Neural cell (in vitro differentiated cells): ENCODE measurements around the gene ADCY1. TPM values are rescaled to one million over a fixed set of nuclear protein-coding genes. Genes with fewer than 3 reads are reported as not detected.

Experiments
- H2AFZ ChIP-seq: fragments of 200-600, 300-800 bp; sonication (generic), shearing (Covaris generic); 2 replicates; pipeline ENCODE4 v1.6.0; 2014; ENCODE audit warnings: low read depth, mild to moderate bottlenecking, antibody characterized with exemption, low read length, moderate library complexity
- H3F3A ChIP-seq: fragments of 200-600 bp; shearing (Covaris generic); 2 replicates; pipeline ENCODE4 v1.6.1; 2016; ENCODE audit warnings: mild to moderate bottlenecking, moderate library complexity, mixed read lengths, antibody characterized with exemption, low read length; ENCODE audit not compliant: insufficient read depth, poor library complexity, severe bottlenecking
- H3K27ac ChIP-seq: fragments of 200-600, 300-800 bp; sonication (generic), shearing (Covaris generic); 2 replicates; pipeline ENCODE4 v1.5.1; 2014; ENCODE audit warnings: mild to moderate bottlenecking, low read length, moderate library complexity
- H3K27me3 ChIP-seq: fragments of 300-800, 200-600 bp; sonication (generic), shearing (Covaris generic); 2 replicates; pipeline ENCODE4 v1.6.0; 2014; ENCODE audit warnings: mild to moderate bottlenecking, low read depth, low read length, moderate library complexity; ENCODE audit not compliant: insufficient read depth
- H3K36me3 ChIP-seq: fragments of 300-800, 200-600 bp; sonication (generic), shearing (Covaris generic); 2 replicates; pipeline ENCODE4 v1.5.1; 2014; ENCODE audit warnings: mild to moderate bottlenecking, antibody characterized with exemption, low read length, moderate library complexity; ENCODE audit not compliant: insufficient read depth
- H3K4me2 ChIP-seq: fragments of 300-800, 200-600 bp; sonication (generic), shearing (Covaris generic); 2 replicates; pipeline ENCODE4 v1.6.0; 2014; ENCODE audit warnings: mild to moderate bottlenecking, low read length
- H3K4me3 ChIP-seq: fragments of 300-800, 200-600 bp; sonication (generic), shearing (Covaris generic); 2 replicates; pipeline ENCODE4 v1.5.1; 2014; ENCODE audit warnings: mild to moderate bottlenecking, low read length, moderate library complexity
- H3K79me2 ChIP-seq: fragments of 200-600 bp; shearing (Covaris generic); replicated peaks from 2 replicates; pipeline ENCODE4 v1.6.0; 2014; ENCODE audit warnings: mild to moderate bottlenecking, low read length, moderate library complexity; ENCODE audit not compliant: insufficient read depth
- H3K9ac ChIP-seq: fragments of 300-800, 200-600 bp; sonication (generic), shearing (Covaris generic); 2 replicates; pipeline ENCODE4 v1.6.1; 2016; ENCODE audit warnings: mild to moderate bottlenecking, low read length, mixed read lengths
- H3K9me2 ChIP-seq: fragments of 200-600 bp; shearing (Covaris generic); 2 replicates; pipeline ENCODE4 v1.6.1; 2016; ENCODE audit warnings: mild to moderate bottlenecking, low read length, mixed read lengths; ENCODE audit not compliant: insufficient read depth
- H3K9me3 ChIP-seq: fragments of 200-600, 300-800 bp; sonication (generic), shearing (Covaris generic); 2 replicates; pipeline ENCODE4 v1.6.1; 2016; ENCODE audit warnings: mild to moderate bottlenecking, mixed run types, low read length, moderate library complexity, mixed read lengths
- H4K20me1 ChIP-seq: fragments of 200-600 bp; shearing (Covaris generic); 2 replicates; pipeline ENCODE4 v1.6.1; 2016; ENCODE audit warnings: mild to moderate bottlenecking, mixed run types; ENCODE audit not compliant: insufficient read depth
- CTCF ChIP-seq: fragments of 450-650 bp; IDR thresholded peaks from 2 replicates; pipeline ENCODE4 v1.5.1; 2014; ENCODE audit warnings: antibody characterized with exemption, mild to moderate bottlenecking, moderate library complexity; ENCODE audit not compliant: poor library complexity, severe bottlenecking
- MXI1 ChIP-seq: fragments of 450-650 bp; conservative IDR thresholded peaks from 2 replicates; pipeline ENCODE4 v1.6.1; 2014; ENCODE audit warnings: antibody characterized with exemption, mild to moderate bottlenecking; ENCODE audit not compliant: poor library complexity, severe bottlenecking
- POLR2AphosphoS5 ChIP-seq: IDR thresholded peaks from 2 replicates; pipeline ENCODE4 v1.6.1; 2012
- SMC3 ChIP-seq: fragments of 450-650 bp; conservative IDR thresholded peaks from 2 replicates; pipeline ENCODE4 v1.6.1; 2014; ENCODE audit warnings: antibody characterized with exemption, mild to moderate bottlenecking, moderate library complexity; ENCODE audit not compliant: poor library complexity
- polyA plus RNA-seq: library from polyadenylated mRNA; depleted of rRNA; stranded (reverse); fragments of >200 nt; gene quantifications from 2 replicates; pipeline ENCODE4 v1.2.3, GENCODE V29; 2014
- TF ChIP-seq, protein P1 (sequence below): IDR thresholded peaks from 2 replicates; pipeline ENCODE4 v1.6.1; 2012; ENCODE audit warnings: borderline replicate concordance

The ADCY1 gene
- polyA plus RNA-seq, 1 donor from 2014 or later: 14.8 TPM

DNA sequence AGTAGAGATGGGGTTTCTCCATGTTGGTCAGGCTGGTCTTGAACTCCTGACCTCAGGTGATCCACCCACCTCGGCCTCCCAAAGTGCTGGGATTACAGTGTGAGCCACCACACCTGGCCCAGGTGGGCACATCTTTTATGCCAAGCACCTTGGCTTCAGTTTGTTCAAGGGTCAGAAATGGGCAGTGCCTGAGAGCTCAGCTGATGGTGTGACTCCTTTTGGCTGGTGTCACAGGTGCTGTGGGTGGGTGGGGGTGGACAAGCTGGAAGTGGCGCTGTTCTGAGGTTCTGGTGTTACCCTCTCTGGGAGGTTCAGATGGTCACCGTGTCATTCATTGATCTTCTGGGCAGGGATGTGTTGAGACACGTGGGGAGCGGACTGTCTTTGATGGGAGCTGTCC is 11.5 kb downstream of the ADCY1 start:
- H3K9me3 ChIP-seq: no peaks in the 10 kb centered on the region
- no peak overlapping the region for H3K4me3 ChIP-seq
- peak overlapping the region; percentile 5 for H3K27ac ChIP-seq
- no peaks in the 10 kb centered on the region for H3K36me3 ChIP-seq
- H4K20me1 ChIP-seq: no peaks in the 10 kb centered on the region
- H3K27me3 ChIP-seq: no peaks in the 10 kb centered on the region
- TF ChIP-seq SMC3 (no peak), CTCF (no peak)
- TF ChIP-seq, protein P1, sequence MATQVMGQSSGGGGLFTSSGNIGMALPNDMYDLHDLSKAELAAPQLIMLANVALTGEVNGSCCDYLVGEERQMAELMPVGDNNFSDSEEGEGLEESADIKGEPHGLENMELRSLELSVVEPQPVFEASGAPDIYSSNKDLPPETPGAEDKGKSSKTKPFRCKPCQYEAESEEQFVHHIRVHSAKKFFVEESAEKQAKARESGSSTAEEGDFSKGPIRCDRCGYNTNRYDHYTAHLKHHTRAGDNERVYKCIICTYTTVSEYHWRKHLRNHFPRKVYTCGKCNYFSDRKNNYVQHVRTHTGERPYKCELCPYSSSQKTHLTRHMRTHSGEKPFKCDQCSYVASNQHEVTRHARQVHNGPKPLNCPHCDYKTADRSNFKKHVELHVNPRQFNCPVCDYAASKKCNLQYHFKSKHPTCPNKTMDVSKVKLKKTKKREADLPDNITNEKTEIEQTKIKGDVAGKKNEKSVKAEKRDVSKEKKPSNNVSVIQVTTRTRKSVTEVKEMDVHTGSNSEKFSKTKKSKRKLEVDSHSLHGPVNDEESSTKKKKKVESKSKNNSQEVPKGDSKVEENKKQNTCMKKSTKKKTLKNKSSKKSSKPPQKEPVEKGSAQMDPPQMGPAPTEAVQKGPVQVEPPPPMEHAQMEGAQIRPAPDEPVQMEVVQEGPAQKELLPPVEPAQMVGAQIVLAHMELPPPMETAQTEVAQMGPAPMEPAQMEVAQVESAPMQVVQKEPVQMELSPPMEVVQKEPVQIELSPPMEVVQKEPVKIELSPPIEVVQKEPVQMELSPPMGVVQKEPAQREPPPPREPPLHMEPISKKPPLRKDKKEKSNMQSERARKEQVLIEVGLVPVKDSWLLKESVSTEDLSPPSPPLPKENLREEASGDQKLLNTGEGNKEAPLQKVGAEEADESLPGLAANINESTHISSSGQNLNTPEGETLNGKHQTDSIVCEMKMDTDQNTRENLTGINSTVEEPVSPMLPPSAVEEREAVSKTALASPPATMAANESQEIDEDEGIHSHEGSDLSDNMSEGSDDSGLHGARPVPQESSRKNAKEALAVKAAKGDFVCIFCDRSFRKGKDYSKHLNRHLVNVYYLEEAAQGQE: no peak
- no peaks in the 10 kb centered on the region for H3K79me2 ChIP-seq
- no peak overlapping the region for H3K9ac ChIP-seq
- H3K4me2 ChIP-seq: no peak overlapping the region
- H3K9me2 ChIP-seq: no peaks in the 10 kb centered on the region
- H2AFZ ChIP-seq: no peak overlapping the region
- H3F3A ChIP-seq: no peaks in the 10 kb centered on the region

GRCh38 chr7:45586542-45587520 is 12.7 kb downstream of the ADCY1 start:
- Histone ChIP-seq H3K9me2 (no peaks in the 10 kb centered on the region), H3K9ac (no peak overlapping the region), H3F3A (no peaks in the 10 kb centered on the region), H4K20me1 (no peaks in the 10 kb centered on the region), H3K27me3 (no peaks in the 10 kb centered on the region), H3K4me3 (no peak overlapping the region), H3K27ac (no peak overlapping the region), H3K9me3 (no peaks in the 10 kb centered on the region), H3K36me3 (no peaks in the 10 kb centered on the region), H3K4me2 (no peak overlapping the region), H3K79me2 (no peaks in the 10 kb centered on the region), H2AFZ (no peak overlapping the region)
- TF ChIP-seq MXI1 (no peak), POLR2AphosphoS5 (no peak)
- TF ChIP-seq, protein P1: no peak
